Choroid plexus epithelial cell (primary cell): ENCODE data around the gene CDHR2.

ENCODE experiments used
- DNase-seq: peaks from one replicate; pipeline ENCODE4 v3.0.0-alpha.2; 2010; ENCODE audit warnings: low read depth
- H3K4me3 ChIP-seq: 2 replicates; pipeline ENCODE4 v1.5.1; 2011; ENCODE audit warnings: low read depth, mild to moderate bottlenecking, control low read depth, low read length, moderate library complexity
- TF ChIP-seq, protein P1 (sequence below): conservative IDR thresholded peaks from 2 replicates; pipeline ENCODE4 v1.5.1; 2011; ENCODE audit warnings: low read depth, mild to moderate bottlenecking, control low read depth, inconsistent platforms, low read length, moderate library complexity

Gene CDHR2

DNA sequence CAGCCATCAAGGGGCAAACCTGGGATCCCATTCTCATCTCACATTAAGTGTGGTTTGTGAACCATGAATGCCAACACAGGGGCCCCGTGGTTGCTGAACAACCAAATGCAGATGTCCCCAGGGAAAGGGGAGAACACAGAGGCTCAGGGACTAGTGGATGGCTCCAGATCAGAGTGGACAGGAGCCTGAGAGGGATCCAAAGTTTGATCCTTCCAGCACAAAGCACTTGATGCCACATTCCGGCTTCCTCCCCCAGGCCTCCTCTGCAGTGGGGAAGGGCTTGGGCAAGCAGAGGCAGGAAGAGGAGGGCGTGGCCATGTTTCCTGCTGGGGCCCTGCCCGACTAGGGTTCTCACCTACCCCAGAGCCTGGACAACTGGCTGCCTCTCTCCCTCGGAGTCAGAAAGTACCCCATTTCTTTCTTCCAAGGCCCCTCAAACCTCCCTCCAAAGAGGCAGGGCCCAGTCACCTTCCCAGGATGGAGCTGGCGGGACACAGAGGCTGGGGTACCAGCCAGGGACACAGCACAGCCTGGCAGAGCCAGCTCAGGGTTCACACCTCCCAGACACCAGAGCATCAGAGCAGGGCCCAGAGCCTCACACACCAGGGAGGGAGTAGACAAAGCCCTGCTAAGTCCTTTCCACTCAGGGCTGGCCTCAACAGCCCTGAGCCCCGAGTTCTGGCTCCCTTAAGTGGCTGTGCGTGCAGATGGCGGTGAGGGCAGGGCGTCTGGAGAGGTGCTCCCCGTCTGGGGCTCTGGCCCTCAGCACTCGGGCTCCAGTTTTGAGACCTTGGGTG lies 7.6 kb upstream of the CDHR2 start:
- no peak for DNase-seq
- H3K4me3 ChIP-seq = no peak overlapping the region

DNA sequence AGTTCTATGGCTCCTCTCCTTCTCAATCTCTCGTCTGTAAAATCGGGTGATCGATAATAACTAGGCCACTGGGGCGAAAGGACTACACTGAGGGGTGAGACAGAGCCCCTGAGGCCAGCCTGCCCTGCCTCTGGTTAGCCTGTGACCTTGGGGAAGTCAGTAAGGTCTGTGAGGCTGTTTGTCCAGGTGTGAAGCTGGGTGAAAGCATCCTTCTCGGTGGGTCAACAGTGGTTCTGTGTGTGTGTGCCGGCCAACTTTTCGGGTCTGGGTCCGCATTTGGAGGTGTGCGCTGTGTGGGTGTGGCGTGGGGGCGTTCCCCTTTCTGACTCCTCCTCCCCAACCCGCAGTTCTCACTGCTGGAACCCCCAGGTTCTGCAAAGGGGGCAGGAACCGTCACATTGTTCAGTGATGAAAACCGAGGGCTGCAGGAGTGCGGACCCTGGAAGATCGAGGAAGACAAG lies 7.0 kb upstream of the CDHR2 start:
- TF ChIP-seq, protein P1, sequence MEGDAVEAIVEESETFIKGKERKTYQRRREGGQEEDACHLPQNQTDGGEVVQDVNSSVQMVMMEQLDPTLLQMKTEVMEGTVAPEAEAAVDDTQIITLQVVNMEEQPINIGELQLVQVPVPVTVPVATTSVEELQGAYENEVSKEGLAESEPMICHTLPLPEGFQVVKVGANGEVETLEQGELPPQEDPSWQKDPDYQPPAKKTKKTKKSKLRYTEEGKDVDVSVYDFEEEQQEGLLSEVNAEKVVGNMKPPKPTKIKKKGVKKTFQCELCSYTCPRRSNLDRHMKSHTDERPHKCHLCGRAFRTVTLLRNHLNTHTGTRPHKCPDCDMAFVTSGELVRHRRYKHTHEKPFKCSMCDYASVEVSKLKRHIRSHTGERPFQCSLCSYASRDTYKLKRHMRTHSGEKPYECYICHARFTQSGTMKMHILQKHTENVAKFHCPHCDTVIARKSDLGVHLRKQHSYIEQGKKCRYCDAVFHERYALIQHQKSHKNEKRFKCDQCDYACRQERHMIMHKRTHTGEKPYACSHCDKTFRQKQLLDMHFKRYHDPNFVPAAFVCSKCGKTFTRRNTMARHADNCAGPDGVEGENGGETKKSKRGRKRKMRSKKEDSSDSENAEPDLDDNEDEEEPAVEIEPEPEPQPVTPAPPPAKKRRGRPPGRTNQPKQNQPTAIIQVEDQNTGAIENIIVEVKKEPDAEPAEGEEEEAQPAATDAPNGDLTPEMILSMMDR = no peak
- DNase-seq = no peak
- H3K4me3 ChIP-seq = peak overlapping the region; percentile 65

More for the DNA sequence above, 7.6 kb upstream of the CDHR2 start:
- TF ChIP-seq, protein P1 = no peak

DNA sequence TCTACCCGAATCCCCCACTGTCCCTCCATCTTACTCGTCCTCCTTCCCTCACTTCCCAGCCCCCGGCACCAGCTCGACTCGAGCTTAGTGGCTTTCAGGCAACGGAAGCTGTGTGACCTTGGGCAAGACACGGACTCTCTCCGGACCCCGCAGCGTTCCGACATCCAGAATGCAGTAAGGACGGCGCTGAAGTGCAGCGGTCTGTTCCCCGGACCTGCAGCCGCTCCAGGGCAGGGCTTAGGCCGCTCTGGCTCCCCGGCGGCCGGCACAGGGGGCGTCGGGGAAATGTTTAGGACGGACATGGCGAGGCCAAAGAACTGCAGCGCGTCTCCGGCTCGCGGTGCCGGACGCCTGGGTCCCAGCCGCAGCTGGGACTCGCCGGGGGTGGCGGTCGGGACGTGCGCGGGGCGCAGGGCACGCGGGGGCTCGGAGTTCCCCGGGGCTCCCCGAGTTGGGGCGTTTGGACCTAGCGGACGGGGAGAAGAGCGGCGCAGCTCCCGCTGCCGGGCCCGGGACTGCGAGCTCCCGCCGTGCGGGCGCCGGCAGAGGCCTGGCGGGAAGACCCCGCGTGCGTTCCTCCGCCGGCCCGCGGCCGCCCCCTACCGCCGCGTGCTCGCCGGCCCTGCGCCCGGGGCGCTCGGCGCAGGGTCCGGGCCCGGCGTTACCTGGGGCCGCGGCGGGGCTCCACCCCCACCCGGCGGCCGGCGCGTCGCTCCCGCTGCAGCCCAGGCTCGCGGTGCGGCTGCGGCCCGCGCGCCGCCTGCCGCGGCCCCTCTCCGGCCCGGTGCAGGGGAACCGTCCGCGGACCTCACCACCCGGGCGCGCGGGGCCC lies 6.3 kb upstream of the CDHR2 start:
- TF ChIP-seq, protein P1 = no peak
- no peak for DNase-seq
- peak overlapping the region; percentile 65 for H3K4me3 ChIP-seq

DNA sequence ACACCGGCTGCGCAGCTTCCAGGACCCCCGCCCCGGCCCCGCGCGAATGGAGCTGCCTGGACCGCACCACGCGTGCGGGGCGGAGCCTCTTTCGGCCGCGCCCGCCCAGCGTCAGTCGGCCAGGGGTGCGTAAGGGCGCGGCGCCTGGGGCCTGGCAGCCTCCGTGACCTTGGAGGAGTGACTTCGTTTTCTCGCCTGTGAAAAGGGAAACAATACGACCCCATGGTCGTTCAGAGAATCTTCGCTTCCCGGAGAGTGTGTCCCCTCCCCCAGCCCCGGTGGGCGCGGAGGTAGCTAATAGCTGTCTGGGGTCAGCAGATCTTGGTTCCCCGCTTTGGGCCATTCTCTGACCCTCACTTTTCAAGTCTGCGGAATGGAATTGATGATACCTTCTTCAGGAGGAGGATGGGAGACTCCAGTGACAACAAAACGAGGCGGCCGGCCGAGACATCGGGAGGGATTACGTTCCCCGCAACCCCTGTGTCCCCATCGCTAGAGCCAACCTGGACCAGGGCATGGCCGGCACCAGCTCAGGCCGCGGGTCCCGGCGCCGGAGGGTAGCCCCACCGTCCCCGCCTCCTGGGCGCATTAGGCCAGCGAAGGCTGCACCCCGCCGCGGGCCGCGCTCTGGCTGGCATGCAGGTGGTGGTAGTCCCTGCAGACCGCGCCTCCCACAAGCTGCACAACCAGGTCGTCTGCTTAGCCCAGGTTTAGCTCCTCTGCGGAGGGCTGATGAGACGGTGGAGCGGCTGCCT lies 5.5 kb upstream of the CDHR2 start:
- H3K4me3 ChIP-seq = peak overlapping the region; percentile 65
- TF ChIP-seq, protein P1 = no peak

DNA sequence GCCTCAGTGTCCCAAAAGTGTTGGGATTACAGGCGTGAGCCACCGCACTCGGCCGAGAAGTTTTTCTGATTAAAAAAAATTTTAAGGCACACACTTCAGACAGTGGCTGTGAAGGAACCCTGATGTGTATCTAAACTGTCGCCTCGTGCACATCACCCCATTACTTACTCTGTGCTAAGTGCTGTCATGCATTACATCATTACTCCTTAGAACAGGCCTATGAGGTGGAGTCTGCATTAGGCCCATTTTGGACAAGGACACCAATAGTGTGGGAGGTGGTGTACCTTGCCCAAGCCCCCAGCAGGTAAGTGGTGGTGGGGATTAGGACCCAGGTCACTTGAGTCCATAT lies 3.8 kb upstream of the CDHR2 start:
- DNase-seq = no peak
- no peak overlapping the region for H3K4me3 ChIP-seq
- TF ChIP-seq, protein P1 = no peak

More for the DNA sequence above, 5.5 kb upstream of the CDHR2 start:
- no peak for DNase-seq

DNA sequence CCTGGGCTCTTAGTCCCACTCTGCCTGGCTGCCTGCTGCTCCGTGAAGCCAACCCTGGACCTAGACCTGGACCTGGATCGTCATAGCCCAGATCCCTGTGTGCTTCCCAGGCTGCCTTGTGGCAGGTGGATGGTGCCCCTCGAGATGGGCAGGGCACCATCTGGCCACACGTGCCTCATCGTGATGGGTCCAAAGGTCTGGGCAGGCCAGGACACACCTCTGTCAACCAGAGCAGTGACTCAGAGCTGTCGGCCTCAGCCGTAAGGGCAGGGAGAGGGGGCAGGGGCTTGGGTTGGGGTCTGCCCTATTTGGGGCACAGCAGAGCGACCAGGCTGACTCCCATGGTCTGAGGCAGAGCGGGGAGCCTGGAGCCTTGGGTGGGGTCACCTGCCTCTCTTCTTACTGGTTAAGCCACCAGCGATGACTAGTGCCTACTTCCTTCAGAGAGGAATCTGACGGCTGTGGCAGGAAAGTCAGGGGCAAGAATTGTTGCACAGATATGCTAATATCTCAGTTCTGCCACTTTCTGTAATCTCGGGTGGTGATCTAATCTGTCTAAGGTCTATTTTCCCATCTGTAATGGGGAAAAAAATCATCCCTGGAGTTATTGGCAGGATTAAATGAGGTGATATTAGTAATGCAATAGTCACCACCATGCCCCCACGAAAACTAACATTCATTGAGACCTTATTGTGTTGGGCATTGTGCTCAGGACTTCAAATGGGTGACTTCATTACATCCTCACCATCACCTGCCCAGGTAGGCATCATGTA lies 3.2 kb upstream of the CDHR2 start:
- no peak for DNase-seq
- TF ChIP-seq, protein P1 = no peak
- no peak overlapping the region for H3K4me3 ChIP-seq
